ENCODE results near the gene TMEM98.

Gene TMEM98

DNA sequence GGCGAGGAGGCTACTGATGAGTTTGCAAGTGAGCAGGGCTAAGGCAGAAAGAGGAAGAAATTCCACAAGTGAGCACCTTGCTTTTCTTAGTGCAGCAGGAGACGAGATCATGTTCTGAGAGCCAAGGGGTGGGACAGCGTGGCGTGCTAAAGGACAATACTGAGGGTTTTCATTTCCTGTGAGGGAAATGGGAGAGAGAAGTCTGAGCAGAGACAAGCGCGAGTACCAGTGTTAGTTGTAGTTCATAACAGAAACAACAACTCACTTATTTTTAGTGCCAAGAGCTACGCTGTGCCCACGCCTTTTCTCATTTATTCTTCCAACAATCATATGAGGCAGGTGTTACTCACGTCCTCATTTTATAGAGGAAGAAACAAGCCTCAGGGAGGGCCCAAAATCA lies 66.0 kb downstream of the TMEM98 start:
- in situ Hi-C loops (cut with HindIII; ENCODE audit: low sequenced_read_pairs), result no loop called here
- no peak overlapping the region for H3K4me3 ChIP-seq (ENCODE audit: low read depth, low read length)
- no peak for DNase-seq (ENCODE audit: low read depth, low spot score)
- TF ChIP-seq, protein P1, sequence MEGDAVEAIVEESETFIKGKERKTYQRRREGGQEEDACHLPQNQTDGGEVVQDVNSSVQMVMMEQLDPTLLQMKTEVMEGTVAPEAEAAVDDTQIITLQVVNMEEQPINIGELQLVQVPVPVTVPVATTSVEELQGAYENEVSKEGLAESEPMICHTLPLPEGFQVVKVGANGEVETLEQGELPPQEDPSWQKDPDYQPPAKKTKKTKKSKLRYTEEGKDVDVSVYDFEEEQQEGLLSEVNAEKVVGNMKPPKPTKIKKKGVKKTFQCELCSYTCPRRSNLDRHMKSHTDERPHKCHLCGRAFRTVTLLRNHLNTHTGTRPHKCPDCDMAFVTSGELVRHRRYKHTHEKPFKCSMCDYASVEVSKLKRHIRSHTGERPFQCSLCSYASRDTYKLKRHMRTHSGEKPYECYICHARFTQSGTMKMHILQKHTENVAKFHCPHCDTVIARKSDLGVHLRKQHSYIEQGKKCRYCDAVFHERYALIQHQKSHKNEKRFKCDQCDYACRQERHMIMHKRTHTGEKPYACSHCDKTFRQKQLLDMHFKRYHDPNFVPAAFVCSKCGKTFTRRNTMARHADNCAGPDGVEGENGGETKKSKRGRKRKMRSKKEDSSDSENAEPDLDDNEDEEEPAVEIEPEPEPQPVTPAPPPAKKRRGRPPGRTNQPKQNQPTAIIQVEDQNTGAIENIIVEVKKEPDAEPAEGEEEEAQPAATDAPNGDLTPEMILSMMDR (IDR thresholded peaks at IDR 0.05; ENCODE audit: low read depth, low read length), result no peak
